GM18502 (cell line): ENCODE measurements around the gene BBS1.
"Not testable (repeated sequence)": the region's sequence is repeated elsewhere in the genome, so short reads cannot be mapped to it uniquely, and the experiment has no call there.

Experiments used
- ATAC-seq: cut with Tn5 transposase; IDR thresholded peaks from one replicate; pipeline ENCODE4 v1.9.1; 2021; ENCODE audit warnings: mild to moderate bottlenecking; ENCODE audit not compliant: unreplicated experiment, poor library complexity

Gene BBS1

DNA sequence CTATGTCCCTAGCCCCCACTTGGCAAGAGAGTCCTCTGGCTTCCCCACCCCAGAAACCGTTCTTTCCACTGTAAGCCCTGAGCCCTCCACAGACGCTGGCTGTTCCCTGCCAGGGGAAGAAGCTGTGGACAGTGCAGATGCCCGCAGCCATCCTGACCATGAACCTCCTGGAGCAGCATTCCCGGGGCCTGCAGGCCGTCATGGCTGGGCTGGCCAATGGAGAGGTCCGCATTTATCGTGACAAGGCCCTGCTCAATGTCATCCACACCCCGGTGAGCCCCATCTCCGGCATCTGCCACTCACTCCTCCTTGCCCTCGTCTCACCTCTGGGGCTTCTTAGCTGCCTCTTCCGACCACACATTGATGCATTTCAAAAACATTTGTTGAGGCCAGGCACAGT, 13.2 kb downstream of the BBS1 start:
- ATAC-seq = no peak

DNA sequence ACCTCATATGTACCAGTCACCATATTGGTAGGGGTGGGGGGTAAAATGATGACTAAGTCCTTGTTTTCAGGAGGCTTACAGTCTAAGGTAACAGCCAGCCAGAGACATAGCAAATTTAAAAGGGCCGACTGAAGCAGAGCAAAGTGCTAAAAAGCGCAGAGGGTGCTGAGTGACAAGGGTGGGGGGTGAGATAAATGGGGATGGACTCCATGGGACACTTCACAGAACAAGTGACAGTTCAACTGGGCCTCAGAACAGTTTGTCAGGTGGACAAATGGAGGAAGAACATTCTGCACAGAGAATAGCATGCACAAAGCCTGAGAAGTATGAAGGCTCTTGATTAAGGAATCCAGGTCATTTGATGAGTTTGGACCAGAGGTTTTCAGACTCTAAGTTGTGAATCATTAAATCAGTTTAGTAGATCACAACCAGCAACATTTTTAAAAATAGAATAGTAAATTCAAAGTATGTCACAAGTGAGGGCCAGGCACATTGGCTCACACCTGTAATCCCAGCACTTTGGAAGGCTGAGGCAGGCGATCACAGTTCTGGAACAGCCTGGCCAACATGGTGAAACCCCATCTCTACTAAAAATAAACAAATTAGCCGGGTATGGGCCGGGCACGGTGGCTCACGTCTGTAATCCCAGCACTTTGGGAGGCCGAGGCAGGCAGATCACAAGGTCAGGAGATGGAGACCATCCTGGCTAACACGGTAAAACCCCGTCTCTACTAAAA, 14.0 kb downstream of the BBS1 start:
- no peak for ATAC-seq

DNA sequence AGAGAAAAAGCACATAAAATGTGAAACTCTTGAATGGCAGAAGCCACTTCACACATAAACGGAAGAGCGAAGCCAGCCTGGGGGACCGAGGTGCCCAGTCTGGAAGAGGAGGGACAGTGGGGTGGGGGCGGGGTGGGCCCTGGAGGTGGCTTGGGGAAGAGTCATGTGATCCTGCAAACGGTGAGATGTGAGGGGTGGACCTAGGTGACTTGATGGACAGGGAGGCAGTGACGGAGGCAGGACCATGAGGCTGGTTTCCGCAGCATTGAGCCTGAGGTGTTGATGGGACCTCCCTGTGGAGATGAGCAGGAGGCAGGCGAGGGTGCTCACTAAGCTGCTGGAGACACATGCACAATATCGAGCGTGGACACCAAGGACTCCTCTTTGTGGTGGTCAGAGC, 18.6 kb downstream of the BBS1 start:
- ATAC-seq = no peak

DNA sequence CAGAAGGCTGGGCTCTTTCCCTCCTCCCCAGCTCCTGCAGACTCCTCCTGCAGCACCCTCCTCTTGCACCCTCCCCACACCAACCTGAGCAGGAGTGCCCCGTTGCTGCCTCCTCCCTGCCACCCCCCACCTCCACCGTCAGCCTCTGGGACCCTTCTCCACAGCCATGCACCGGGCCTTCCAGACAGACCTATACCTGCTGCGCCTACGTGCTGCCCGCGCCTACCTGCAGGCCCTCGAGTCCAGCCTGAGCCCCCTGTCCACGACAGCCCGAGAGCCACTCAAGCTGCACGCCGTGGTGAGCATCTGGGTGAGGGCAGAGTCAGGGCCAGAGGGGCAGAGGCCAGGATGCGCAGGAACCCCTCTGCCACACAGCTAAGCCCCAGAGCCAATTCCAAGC, 19.2 kb downstream of the BBS1 start:
- ATAC-seq = no peak

DNA sequence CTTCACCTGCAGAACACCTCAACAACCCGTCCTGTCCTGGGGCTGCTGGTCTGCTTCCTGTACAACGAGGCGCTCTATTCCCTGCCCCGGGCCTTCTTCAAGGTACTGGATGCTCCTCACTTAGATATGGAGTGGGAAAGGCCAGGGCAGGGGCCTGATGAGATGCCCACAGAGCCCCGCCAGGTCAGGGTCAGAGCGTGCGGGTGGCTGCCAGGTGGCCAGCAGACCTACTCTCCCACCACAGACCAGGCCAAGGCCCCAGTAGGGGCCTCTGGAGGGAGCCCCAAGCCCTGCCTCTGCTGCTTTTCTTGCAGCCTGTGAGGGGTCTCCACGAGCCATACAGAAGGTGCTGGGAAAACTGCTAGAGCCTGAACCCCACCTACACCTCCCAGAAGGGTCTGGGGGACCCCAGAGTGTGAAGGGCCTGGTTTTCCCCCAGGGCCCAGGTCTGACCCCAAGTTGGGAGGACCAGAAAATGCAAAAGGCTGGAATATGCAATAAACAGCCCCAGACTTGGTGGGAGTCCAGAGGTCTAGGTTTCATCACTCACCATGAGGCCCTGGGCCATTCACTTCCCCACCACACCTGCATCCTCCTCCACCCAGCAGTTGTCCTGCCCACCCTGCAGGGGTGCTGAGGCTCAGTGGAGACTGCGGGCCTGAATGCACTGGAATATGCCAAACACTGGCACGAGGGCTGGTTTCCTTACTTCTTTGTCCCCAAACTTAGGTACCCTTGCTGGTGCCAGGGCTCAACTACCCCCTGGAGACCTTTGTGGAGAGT, 20.7 kb downstream of the BBS1 start:
- no peak for ATAC-seq

DNA sequence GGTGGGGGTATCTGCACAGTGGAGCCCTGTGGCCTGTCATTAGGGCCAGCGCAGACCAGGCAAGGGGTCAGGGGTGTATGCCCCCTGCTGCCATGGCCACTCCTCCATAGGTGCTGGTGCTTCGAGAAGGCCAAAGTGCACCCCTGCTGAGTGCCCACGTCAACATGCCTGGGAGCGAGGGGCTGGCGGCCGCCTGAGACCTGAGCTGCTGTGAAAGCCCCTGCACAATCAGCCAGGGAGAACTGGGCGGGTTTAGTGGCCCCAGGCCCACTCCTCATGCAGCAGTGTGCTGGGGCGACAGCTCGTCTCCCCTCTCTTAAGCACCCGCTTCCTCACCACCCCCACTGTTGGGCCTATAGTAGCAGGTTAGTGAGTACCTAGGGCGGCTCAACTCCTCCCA, 21.4 kb downstream of the BBS1 start:
- no peak for ATAC-seq

DNA sequence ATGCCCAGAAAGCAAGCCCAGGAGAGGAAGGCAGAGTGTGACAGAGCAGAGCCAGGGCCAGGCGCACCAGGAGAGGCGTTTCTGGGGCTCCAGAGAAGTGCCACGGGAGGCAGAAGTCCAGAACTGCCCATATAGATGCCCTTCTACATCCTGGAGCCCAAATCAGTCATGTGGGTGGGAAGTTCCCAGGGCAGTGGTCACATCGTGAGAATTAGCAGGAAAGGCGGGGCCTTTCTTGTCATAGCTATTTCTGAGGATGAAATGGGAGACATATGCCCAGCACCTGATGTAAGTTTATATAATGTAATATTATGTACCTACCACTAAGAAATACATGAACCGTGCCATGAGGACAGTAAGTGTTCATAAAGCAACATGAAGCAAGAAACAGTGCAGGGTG, 22.3 kb downstream of the BBS1 start:
- no peak for ATAC-seq

DNA sequence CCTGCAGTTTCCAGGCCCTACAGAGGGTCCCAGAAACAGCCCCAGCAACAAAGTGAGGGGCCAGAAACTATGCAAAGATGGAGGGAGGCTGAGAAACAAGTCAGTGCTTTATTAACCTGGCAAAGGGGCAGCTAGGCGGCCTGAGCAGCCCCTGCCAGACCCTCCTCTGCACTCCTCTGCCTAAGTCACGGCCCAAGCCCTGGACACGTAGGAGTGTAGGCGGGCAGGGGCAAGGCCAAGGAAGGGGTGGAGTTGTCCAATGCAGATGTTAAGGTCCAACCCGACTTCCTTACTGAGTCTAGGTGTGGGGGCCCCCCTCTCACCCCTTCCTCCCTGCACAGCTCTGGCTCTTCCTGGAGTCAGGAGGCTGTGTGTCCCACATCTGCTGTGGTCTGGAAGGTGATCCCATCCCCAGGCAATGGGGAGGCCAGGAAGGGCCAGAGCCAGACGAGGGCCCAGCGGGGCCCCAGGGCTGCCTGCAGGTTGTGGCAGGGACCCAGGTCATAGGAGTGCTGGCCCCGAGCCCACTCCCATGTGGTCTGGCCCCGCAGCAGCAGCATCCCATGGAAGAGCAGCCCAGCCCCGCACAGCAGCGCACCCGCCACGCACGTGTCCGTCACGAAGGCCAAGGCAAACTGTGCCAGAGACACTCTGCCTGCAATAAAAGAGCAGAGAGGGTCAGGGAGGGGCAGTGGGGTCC, 28.9 kb downstream of the BBS1 start:
- no peak for ATAC-seq

DNA sequence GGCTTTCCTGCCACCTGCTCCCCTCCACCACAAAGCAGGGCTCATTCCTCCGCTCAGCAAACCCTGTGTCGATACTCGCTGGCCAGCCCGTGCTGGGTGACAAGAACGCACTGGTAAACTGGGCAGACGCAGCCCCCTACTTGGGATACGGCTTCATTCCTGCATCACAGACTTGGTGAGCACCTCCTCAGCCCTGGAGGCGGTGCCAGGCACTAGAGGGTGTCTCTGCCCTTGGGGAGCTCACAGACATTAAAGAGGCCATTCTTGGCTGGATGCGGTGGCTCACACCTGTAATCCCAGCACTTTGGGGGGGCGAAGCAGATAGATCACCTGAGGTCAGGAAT, 29.4 kb downstream of the BBS1 start:
- no peak for ATAC-seq

DNA sequence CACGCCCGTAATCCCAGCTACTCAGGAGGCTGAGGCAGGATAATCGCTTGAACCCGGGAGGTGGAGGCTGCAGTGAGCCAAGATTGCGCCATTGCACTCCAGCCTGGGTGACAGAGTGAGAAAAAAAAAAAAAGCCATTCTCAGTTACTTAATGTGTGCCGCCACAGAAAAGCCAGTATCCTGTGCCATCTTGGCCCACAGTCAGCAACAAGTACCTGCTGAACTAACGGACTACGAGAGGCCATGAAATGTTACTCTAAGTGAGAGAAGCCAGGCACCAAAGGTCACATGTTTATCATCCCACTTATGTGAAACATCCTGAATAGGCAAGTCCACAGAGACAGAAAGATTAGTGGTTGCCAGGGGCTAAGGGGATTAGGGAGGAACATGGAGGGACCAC, 30.2 kb downstream of the BBS1 start:
- ATAC-seq = not testable (repeated sequence)

DNA sequence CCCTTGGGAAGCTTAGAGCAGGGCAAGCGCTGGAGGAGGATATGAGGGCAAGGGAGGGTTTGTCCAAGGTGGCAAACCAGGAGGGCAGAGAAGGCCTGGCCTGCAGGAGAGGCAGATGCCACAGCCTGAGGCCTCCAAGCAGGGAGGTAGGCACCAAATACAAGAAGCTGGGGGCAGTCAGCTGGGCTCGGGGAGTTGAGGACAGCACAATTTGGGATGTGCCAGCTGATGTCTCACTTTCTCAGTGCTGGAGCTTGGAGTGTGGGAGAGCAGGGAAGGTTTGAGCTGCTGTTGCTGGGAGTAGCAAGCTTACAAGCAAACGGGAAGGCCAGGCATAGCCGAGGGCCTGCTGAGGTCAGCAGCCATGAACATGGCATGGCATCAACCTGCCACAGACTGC, 31.5 kb downstream of the BBS1 start:
- ATAC-seq = no peak

DNA sequence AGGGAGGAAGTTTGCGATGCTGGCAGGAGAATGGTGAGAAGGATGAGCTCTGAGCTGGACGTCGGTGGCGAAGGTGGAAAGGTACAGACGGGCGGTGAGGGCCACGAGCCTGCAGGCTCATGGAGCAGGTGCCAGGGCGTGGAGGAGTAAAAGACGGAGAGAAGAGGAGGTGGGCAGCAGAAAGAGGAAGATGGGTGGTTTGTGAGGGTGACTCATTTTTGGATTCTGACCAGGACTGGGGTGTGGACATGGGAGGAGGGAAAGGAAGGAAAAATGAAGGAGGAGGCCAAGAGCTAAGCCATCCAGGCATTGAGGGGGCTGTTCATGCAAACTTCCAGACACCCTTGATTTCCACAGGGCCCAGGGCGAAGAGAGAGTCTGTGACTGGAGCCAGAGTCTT, 31.9 kb downstream of the BBS1 start:
- ATAC-seq = no peak

DNA sequence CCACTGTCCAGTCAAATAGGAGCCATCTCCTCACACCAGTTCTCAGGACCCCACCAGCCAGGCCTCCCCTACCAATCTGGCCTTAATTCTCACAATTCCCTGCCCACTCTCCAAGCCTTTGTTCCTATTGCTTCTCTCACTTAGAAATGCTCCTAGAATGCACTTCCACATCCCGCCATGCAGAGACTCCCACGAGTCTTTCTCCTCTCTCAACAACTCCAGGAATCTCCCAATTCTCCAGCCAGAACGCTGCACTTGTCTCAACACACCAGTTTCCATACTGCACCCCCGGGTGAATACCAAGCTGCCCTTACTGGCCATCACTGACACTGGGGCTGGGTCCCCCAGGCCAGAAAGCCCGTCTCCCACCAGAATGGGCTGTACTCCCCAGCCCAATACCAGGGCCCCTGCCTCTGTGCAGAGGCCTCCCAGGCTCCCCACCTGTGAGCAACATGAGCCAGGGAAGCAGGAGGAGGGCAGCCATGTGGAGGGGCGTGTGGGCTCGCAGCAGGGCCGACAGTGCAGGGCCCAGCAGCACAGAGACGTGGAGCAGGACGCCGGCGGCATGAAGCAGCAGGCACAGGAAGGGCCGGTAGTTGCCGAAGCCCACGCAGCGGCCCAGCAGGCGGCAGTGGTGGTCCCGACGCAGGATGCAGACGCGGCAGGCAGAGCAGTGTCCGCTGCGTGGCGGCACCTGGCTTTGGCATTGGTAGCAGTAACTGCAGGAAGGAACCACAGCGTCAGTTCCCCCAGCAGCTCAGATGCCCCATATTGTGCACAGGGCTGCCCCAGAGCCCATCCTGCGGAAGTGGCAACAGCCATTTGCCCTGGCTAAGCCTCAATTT, 33.0 kb downstream of the BBS1 start:
- ATAC-seq = peak; percentile 30

DNA sequence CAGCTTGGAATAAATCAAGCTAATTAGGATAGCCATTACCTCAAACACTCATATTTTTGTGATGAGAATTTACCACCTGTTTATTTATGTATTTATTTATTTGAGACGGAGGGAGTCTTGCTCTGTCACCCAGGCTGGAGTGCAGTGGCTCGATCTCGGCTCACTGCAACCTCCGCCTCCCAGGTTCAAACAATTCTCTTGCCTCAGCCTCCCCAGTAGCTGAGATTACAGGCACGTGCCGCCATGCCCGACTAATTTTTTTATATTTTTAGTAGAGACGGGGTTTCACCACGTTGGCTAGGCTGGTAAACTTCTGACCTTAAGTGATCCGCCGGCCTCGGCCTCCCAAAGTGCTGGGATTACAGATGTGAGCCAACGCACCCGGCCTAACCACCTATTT, 34.5 kb downstream of the BBS1 start:
- ATAC-seq = not testable (repeated sequence)

DNA sequence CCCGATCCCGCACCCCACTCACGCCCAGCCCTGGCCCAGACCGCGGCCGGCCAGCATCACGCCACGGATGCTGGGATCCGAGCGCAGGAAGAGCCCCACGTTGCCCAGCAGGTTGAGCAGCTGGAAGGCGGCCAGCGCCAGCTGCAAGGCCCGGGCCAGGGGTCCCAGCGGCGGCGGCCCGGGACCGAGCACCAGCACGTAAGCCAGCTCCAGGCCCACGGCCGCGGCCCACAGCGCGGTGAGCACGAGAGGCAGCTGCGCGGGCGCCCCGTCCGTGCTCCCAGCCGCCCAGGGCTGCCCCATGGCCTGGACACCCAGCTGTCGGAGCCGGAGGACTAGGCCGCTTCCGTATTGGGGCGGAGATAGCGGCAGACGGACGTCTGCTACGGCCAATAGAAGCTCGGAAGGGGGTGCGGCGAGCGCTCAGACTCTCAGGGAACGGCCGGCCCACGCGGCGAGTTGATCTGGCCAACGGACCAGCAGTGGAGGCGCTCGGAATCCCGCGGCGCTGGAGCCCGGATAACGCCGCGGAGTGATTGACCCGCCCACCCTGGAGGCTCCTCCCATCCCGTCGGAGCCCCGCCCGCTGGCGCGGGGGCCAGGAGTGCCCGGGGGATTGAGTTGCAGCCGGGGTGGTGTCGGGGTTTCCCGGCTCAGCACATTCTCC, 35.4 kb downstream of the BBS1 start, which contains the start of gene ZDHHC24:
TSS of gene ZDHHC24 (minus strand) at position 348 of the 667 bp plus-strand sequence. CDS start at position 303, 45 bp downstream.
- ATAC-seq = peak; percentile 83

DNA sequence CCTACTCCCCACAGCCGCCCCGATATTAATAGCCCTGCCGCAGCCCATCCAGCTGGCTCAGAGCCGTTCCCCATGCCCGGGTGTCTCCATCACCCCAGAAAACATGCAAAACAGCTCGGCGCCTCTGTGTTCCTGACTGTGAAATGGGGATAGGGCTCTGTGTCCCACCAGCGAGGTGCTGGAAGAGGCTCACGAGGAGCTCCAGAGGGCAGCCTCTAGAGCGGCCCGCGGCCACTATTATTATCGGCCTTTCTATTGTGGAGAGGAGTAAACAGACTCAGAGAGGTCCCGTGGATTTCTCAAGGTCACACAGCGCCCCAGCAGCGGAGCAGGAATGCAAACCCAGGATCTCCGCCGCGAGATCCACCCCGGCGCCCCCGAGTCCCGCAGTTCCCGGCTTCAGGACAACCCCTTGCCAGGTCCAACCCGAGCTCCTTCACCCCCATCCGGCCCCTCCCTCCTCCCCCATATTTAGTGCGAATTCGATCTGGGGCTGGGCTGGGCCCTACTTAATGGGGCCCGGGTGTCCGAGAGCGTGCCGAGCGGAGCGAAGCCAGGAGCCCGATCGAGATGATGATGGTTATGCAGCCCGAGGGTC, 36.0 kb downstream of the BBS1 start, which contains the start of gene ACTN3:
TSS of gene ACTN3 (plus strand) at position 536 of the 598 bp plus-strand sequence. CDS start at position 571, 35 bp downstream.
- no peak for ATAC-seq

DNA sequence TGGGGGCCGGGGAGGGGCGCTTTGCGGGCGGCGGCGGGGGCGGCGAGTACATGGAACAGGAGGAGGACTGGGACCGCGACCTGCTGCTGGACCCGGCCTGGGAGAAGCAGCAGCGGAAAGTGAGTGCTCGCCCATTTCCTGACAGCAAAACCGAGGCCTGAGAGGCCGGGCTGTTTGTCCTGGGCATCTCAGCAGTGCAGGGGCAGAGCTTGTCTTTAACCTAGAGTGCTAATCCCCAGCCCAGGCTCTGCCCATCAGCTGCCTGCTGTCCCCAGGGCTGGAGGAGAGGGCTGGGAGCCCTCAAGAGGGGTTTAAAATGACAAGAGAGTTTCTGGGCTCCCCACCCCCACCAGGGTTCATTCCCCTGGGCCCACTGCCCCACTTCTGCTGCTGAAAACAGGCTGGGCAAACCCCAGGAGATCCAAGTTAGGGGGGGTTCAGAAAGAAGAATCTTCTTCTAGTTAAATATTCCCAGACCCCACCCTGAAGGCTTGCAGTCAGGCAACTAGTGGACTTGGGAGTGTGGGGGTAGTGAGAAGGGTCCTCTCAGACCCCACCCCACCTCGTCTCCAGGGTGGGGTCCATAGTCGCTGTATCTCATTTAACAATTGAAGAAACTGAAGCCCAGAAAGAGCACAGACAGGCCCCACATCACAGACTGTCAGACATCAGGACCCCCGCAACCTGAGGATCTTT, 36.7 kb downstream of the BBS1 start:
- ATAC-seq = no peak

DNA sequence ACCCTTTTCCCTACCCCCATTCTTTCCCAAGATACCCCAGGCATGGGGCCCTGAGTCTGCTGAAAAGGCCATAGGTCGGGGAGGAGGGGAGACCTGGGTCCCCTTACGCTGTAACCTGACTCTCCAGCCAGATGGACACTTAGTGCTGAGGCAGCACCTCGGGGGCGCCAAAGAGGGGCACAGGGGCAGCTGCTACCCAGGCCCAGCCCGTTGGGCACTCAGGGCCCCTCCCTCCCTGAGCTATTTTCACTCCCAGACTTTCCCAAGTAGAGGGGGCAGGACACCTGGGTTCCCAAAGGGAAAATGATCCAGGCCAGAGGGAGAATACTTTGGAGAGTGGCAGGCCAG, 37.2 kb downstream of the BBS1 start:
- ATAC-seq = no peak

DNA sequence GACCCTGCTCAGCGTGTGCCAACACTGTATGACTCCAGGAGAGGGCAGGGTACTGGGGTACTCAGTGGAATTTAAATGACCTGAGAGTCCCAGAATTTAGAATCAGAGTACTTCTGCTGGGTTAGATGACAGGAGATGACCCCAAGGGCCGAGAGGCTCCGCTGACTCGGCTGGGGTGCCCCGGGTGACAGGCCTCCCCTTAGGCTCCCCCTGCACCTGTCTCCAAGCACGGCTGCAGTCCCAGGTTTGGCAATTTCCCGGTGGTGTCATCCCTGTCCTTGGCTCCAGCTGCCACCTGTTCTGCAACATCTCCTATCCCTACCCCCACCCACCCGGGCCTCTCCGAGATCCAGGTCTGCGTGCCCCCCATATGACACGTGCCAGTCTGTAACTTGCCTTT, 37.6 kb downstream of the BBS1 start:
- ATAC-seq = no peak
